HCT116 (cell line): Measurements from ENCODE around the gene ACKR1. TPM values are rescaled to one million over a fixed set of nuclear protein-coding genes. Genes with fewer than 3 reads are reported as not detected.

Experiments used
- ATAC-seq: fragments of 200-7000 bp; cut with Tn5 transposase; 2 replicates; pipeline ENCODE4 v1.9.1; 2020; ENCODE audit warnings: mild to moderate bottlenecking, moderate library complexity
- BruUV-seq: library from RNA; stranded (reverse); fragments of 400-500 nt; replicated peaks from 2 replicates; lab custom pipeline; 2021; lab: Mats Ljungman, UMichigan
- CTCF ChIA-PET: fragments of 300-600 bp; sonication (Branson Sonifier 250); formaldehyde crosslinking; loops from one replicate; lab custom pipeline; 2021; ENCODE audit warnings: antibody characterized with exemption; lab: Charles Lee
- POLR2A ChIA-PET: fragments of 300-600, 350-600 bp; sonication (Branson Sonifier 250); formaldehyde crosslinking; loops from one replicate; lab custom pipeline; 2021; ENCODE audit warnings: antibody characterized with exemption; lab: Charles Lee
- RAD21 ChIA-PET, 2 experiments: fragments of 300-600 bp; sonication (Branson Sonifier 250); formaldehyde crosslinking; loops; one replicate each; lab custom pipeline; 2023; ENCODE audit warnings: low total read pairs in 2 of 2; ENCODE audit not compliant: uncharacterized antibody in 2 of 2, unreplicated experiment in 2 of 2, low non-redundant PET in 1 of 2; lab: Charles Lee
- DNase-seq: peaks from one replicate; pipeline ENCODE4 v3.0.0-alpha.2; 2010; ENCODE audit warnings: low read depth, low spot score
- H2AFZ ChIP-seq: fragments of 200-600 bp; shearing (Covaris generic), sonication (generic); 2 replicates; pipeline ENCODE4 v1.6.1; 2017; ENCODE audit warnings: low read depth, mixed run types, mixed read lengths, antibody characterized with exemption, low read length; ENCODE audit not compliant: poor library complexity, severe bottlenecking
- H3K27ac ChIP-seq: 2 replicates; pipeline ENCODE4 v1.5.1; 2012; ENCODE audit warnings: low read depth, low read length
- H3K27me3 ChIP-seq: fragments of 200-600 bp; sonication (generic); 2 replicates; pipeline ENCODE4 v1.6.1; 2016; ENCODE audit warnings: mixed run types, low read length, mixed read lengths; ENCODE audit not compliant: insufficient read depth
- H3K36me3 ChIP-seq, 2 experiments: fragments of 200-500 bp in 1 of 2; fragments of 200-600 bp in 1 of 2; sonication (Bioruptor generic) in 1 of 2; sonication (generic) in 1 of 2; 2 replicates each; pipeline versions ENCODE4 v1.5.1 to v1.6.1; 2014 to 2016; ENCODE audit warnings: low read length in 2 of 2, inconsistent platforms in 1 of 2, mixed read lengths in 1 of 2, mixed run types in 1 of 2; ENCODE audit not compliant: insufficient read depth in 2 of 2, control insufficient read depth in 1 of 2
- H3K4me1 ChIP-seq, 2 experiments: fragments of 200-600 bp in 1 of 2; sonication (generic) in 1 of 2; 2 replicates each; pipeline versions ENCODE4 v1.5.1 to v1.6.1; 2012 to 2017; ENCODE audit warnings: low read length in 2 of 2, inconsistent platforms in 1 of 2, mild to moderate bottlenecking in 1 of 2, mixed read lengths in 1 of 2, mixed run types in 1 of 2, moderate library complexity in 1 of 2; ENCODE audit not compliant: insufficient read depth in 2 of 2, control insufficient read depth in 1 of 2
- H3K4me2 ChIP-seq: fragments of 200-600 bp; sonication (generic); 2 replicates; pipeline ENCODE4 v1.6.1; 2017; ENCODE audit warnings: mixed run types, low read length, mixed read lengths
- H3K4me3 ChIP-seq, 2 experiments: fragments of 200-600 bp in 1 of 2; sonication (generic) in 1 of 2; replicated peaks in 1 of 2; 2 replicates each; pipeline ENCODE4 v1.5.1; 2011 to 2016; ENCODE audit warnings: low read length in 2 of 2, control low read depth in 1 of 2, low read depth in 1 of 2, mild to moderate bottlenecking in 1 of 2, mixed read lengths in 1 of 2, mixed run types in 1 of 2
- H3K79me2 ChIP-seq: fragments of 200-600 bp; sonication (generic); 2 replicates; pipeline ENCODE4 v1.6.1; 2017; ENCODE audit warnings: mild to moderate bottlenecking, mixed run types, low read length, moderate library complexity, mixed read lengths; ENCODE audit not compliant: insufficient read depth
- H3K9ac ChIP-seq: fragments of 200-600 bp; sonication (generic); 2 replicates; pipeline ENCODE4 v1.6.1; 2016; ENCODE audit warnings: low read length, mixed read lengths
- H3K9me2 ChIP-seq: fragments of 200-600 bp; sonication (generic), shearing (Covaris generic); 2 replicates; pipeline ENCODE4 v1.6.1; 2017; ENCODE audit warnings: mixed run types, mild to moderate bottlenecking, moderate library complexity; ENCODE audit not compliant: insufficient read depth
- H3K9me3 ChIP-seq, 2 experiments: fragments of 200-500 bp in 1 of 2; fragments of 200-600 bp in 1 of 2; sonication (Bioruptor generic) in 1 of 2; sonication (generic) in 1 of 2; 2 replicates each; pipeline ENCODE4 v1.6.1; 2014 to 2017; ENCODE audit warnings: low read length in 2 of 2, mixed read lengths in 2 of 2, inconsistent platforms in 1 of 2, low read depth in 1 of 2, mild to moderate bottlenecking in 1 of 2, mixed run types in 1 of 2, moderate library complexity in 1 of 2; ENCODE audit not compliant: control insufficient read depth in 1 of 2, insufficient read depth in 1 of 2
- H4K20me1 ChIP-seq: fragments of 200-600 bp; sonication (generic), shearing (Covaris generic); 2 replicates; pipeline ENCODE4 v1.6.1; 2017; ENCODE audit warnings: mixed run types, mild to moderate bottlenecking, moderate library complexity; ENCODE audit not compliant: insufficient read depth
- CBX3 ChIP-seq: IDR thresholded peaks from 2 replicates; pipeline ENCODE4 v1.6.1; 2012; ENCODE audit warnings: low read depth
- EZH2phosphoT487 ChIP-seq: fragments of 200-600 bp; IDR thresholded peaks from 2 replicates; pipeline ENCODE4 v1.6.1; 2018; ENCODE audit warnings: antibody characterized with exemption, borderline replicate concordance
- FOSL1 ChIP-seq: IDR thresholded peaks from 2 replicates; pipeline ENCODE4 v1.6.1; 2012; ENCODE audit warnings: low read depth
- POLR2AphosphoS5 ChIP-seq: IDR thresholded peaks from 2 replicates; pipeline ENCODE4 v1.6.1; 2011; ENCODE audit warnings: mild to moderate bottlenecking, low read depth, low read length, moderate library complexity
- SRF ChIP-seq: IDR thresholded peaks from 2 replicates; pipeline ENCODE4 v1.6.1; 2012; ENCODE audit warnings: low read depth
- TCF7L2 ChIP-seq: IDR thresholded peaks from 2 replicates; pipeline ENCODE4 v1.7.0; 2011; ENCODE audit warnings: borderline replicate concordance, inconsistent platforms; ENCODE audit not compliant: insufficient read depth, insufficient read length; ENCODE audit errors: extremely low read depth
- ZFX ChIP-seq: fragments of 450-650 bp; IDR thresholded peaks from 2 replicates; pipeline ENCODE4 v1.6.1; 2017
- ZNF274 ChIP-seq: fragments of 200-500 bp; sonication (Bioruptor generic); IDR thresholded peaks from 2 replicates; pipeline ENCODE4 v1.6.1; 2014; ENCODE audit warnings: mild to moderate bottlenecking, low read depth, low read length, inconsistent platforms
- intact Hi-C: fragments of 100-400 bp; cut with micrococcal nuclease; formaldehyde crosslinking; loops from 2 replicates; pipeline ENCODE4 v1.10.0; 2022
- total RNA-seq: library from RNA; stranded (reverse); gene quantifications from one replicate; pipeline ENCODE4 v1.2.1, GENCODE V29; 2021; ENCODE audit not compliant: unreplicated experiment

The ACKR1 gene
- total RNA-seq, 1 experiment from 2014 or later: not detected

DNA sequence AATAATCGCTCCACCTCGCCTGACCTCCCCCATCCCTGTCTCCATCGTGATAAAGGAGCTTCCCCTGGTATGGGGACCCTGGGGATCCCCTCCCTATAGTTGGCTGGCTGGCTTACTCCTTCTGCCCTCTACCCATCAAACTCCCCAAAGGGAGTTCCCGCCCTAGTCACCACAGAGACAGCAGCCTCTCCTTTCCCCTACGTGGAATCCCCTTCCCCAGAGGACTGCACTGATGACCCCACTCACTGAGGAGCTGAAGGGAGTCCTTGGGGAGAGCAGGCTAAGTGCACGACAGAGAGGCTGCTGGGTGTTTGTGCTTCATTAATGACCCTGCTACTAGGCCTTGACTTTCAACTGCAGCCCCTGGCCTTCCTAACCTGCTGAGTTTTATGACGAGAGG is 31.4 kb upstream of the ACKR1 start:
- H3K27me3 ChIP-seq: peaks cover 27% of the 10 kb centered on the region
- no peak overlapping the region for H3K9ac ChIP-seq
- H3K4me3 ChIP-seq: no peak overlapping the region
- no peaks in the 10 kb centered on the region for H3K36me3 ChIP-seq
- no peak overlapping the region for H2AFZ ChIP-seq
- no TSS peak for BruUV-seq
- no peaks in the 10 kb centered on the region for H3K79me2 ChIP-seq
- no peak for TF ChIP-seq SRF
- no peak for TF ChIP-seq POLR2AphosphoS5
- no peak for TF ChIP-seq CBX3
- no peak for TF ChIP-seq ZNF274
- TF ChIP-seq EZH2phosphoT487: no peak
- no peak for TF ChIP-seq FOSL1
- ChIA-PET RAD21 (no interaction called here), POLR2A (no interaction called here), CTCF (no interaction called here)
- ATAC-seq (no peak), DNase-seq (no peak)
- intact Hi-C loops: no loop called here
- H3K4me2 ChIP-seq: no peak overlapping the region
- H4K20me1 ChIP-seq: no peaks in the 10 kb centered on the region
- H3K4me1 ChIP-seq: no peaks in the 10 kb centered on the region
- H3K9me2 ChIP-seq: no peaks in the 10 kb centered on the region
- no peaks in the 10 kb centered on the region for H3K9me3 ChIP-seq
- H3K27ac ChIP-seq: no peak overlapping the region

- peaks cover 19% of the 10 kb centered on the region for H3K27me3 ChIP-seq
- intact Hi-C loops: no loop called here
- H3K4me1 ChIP-seq: no peaks in the 10 kb centered on the region
Measured at GRCh38 chr1:159175571-159175970, 29.1 kb upstream of the ACKR1 start.

More at GRCh38 chr1:159175571-159175970, 29.1 kb upstream of the ACKR1 start:
- Histone ChIP-seq H4K20me1 (no peaks in the 10 kb centered on the region), H3K9me3 (no peaks in the 10 kb centered on the region), H3K9ac (no peak overlapping the region), H3K9me2 (no peaks in the 10 kb centered on the region), H3K4me3 (no peak overlapping the region), H3K27ac (no peak overlapping the region), H3K36me3 (no peaks in the 10 kb centered on the region), H3K79me2 (no peaks in the 10 kb centered on the region), H2AFZ (no peak overlapping the region), H3K4me2 (no peak overlapping the region)
- ATAC-seq (no peak), DNase-seq (no peak)
- BruUV-seq: no TSS peak
- TF ChIP-seq TCF7L2 (no peak), ZFX (no peak)
- ChIA-PET POLR2A (no interaction called here), CTCF (no interaction called here), RAD21 (no interaction called here)
